ENCODE measurements around the gene NFIC. TPM values are rescaled to one million over a fixed set of nuclear protein-coding genes. Genes with fewer than 3 reads are reported as not detected.
"Not testable (repeated sequence)": the region's sequence is repeated elsewhere in the genome, so short reads cannot be mapped to it uniquely, and the experiment has no call there.

NFIC gene
- total RNA-seq, 2 donors from 2014 or later, result 16.7 to 18.1 TPM

GRCh38 chr19:3420909-3421619 is 54.7 kb downstream of the NFIC start:
- H3K27ac Mint-ChIP-seq, result no peak overlapping the region
- no peak for ATAC-seq (replicated peaks)
- H3K4me1 Mint-ChIP-seq, result no peaks in the 10 kb centered on the region
- H3K36me3 Mint-ChIP-seq (ENCODE audit: low read depth), result no peaks in the 10 kb centered on the region
- H3K27me3 Mint-ChIP-seq, result no peaks in the 10 kb centered on the region
- no peaks in the 10 kb centered on the region for H3K9me3 Mint-ChIP-seq
- no peak overlapping the region for H3K4me3 Mint-ChIP-seq

- H3K27me3 Mint-ChIP-seq; ATAC-seq (replicated peaks); H3K4me1 Mint-ChIP-seq; H3K27ac Mint-ChIP-seq; H3K36me3 Mint-ChIP-seq (ENCODE audit: low read depth); H3K9me3 Mint-ChIP-seq; H3K4me3 Mint-ChIP-seq: not testable (repeated sequence)
These were observed 55.3 kb downstream of the NFIC start for GRCh38 chr19:3421656-3422055.

- peaks cover 15% of the 10 kb centered on the region for H3K36me3 Mint-ChIP-seq (ENCODE audit: low read depth)
- H3K4me3 Mint-ChIP-seq, result no peak overlapping the region
- H3K27ac Mint-ChIP-seq, result no peak overlapping the region
- H3K27me3 Mint-ChIP-seq, result no peaks in the 10 kb centered on the region
- H3K9me3 Mint-ChIP-seq, result no peaks in the 10 kb centered on the region
- H3K4me1 Mint-ChIP-seq, result no peaks in the 10 kb centered on the region
- ATAC-seq (replicated peaks), result no peak
These were observed 56.9 kb downstream of the NFIC start for GRCh38 chr19:3423183-3423829.

GRCh38 chr19:3426433-3426832 is 60.0 kb downstream of the NFIC start:
- Mint-ChIP-seq H3K4me3 (no peak overlapping the region), H3K36me3 (ENCODE audit: low read depth) (peaks cover 15% of the 10 kb centered on the region), H3K4me1 (no peaks in the 10 kb centered on the region), H3K27ac (no peak overlapping the region), H3K9me3 (no peaks in the 10 kb centered on the region), H3K27me3 (no peaks in the 10 kb centered on the region)
- ATAC-seq (replicated peaks), result no peak

- H3K4me1 Mint-ChIP-seq; H3K27ac Mint-ChIP-seq; H3K9me3 Mint-ChIP-seq; H3K27me3 Mint-ChIP-seq; H3K4me3 Mint-ChIP-seq; ATAC-seq (replicated peaks): not testable (repeated sequence)
- H3K36me3 Mint-ChIP-seq (ENCODE audit: low read depth), result peaks cover 30% of the 10 kb centered on the region
These were observed 63.9 kb downstream of the NFIC start for GRCh38 chr19:3430366-3430680.

- Mint-ChIP-seq H3K36me3 (ENCODE audit: low read depth) (peaks cover 28% of the 10 kb centered on the region), H3K27ac (no peak overlapping the region), H3K9me3 (no peaks in the 10 kb centered on the region), H3K4me3 (no peak overlapping the region), H3K27me3 (no peaks in the 10 kb centered on the region), H3K4me1 (peaks cover 10% of the 10 kb centered on the region)
- ATAC-seq (replicated peaks), result no peak
These were observed 65.5 kb downstream of the NFIC start for GRCh38 chr19:3431760-3432397.

GRCh38 chr19:3433313-3433712 is 66.9 kb downstream of the NFIC start:
- H3K36me3 Mint-ChIP-seq (ENCODE audit: low read depth), result peaks cover 29% of the 10 kb centered on the region
- no peaks in the 10 kb centered on the region for H3K27me3 Mint-ChIP-seq
- no peak for ATAC-seq (replicated peaks)
- no peak overlapping the region for H3K27ac Mint-ChIP-seq
- H3K4me3 Mint-ChIP-seq, result peak overlapping the region; percentile 94
- peaks cover 10% of the 10 kb centered on the region for H3K4me1 Mint-ChIP-seq
- H3K9me3 Mint-ChIP-seq, result no peaks in the 10 kb centered on the region

GRCh38 chr19:3433805-3434540 is 67.6 kb downstream of the NFIC start:
- peak overlapping the region; percentile 94 for H3K4me3 Mint-ChIP-seq
- H3K27me3 Mint-ChIP-seq, result no peaks in the 10 kb centered on the region
- no peak for ATAC-seq (replicated peaks)
- peaks cover 10% of the 10 kb centered on the region for H3K4me1 Mint-ChIP-seq
- H3K27ac Mint-ChIP-seq, result peak overlapping the region; percentile 99
- peaks cover 29% of the 10 kb centered on the region for H3K36me3 Mint-ChIP-seq (ENCODE audit: low read depth)
- H3K9me3 Mint-ChIP-seq, result no peaks in the 10 kb centered on the region

GRCh38 chr19:3434630-3435553 is 68.5 kb downstream of the NFIC start:
- Mint-ChIP-seq H3K27me3 (no peaks in the 10 kb centered on the region), H3K27ac (peak overlapping the region; percentile 99), H3K4me1 (peaks cover 10% of the 10 kb centered on the region), H3K9me3 (no peaks in the 10 kb centered on the region), H3K36me3 (ENCODE audit: low read depth) (peaks cover 29% of the 10 kb centered on the region), H3K4me3 (peak overlapping the region; percentile 94)
- ATAC-seq (replicated peaks), result peak; percentile 98

GRCh38 chr19:3440082-3440481 is 73.7 kb downstream of the NFIC start:
- H3K4me3 Mint-ChIP-seq, result no peak overlapping the region
- peaks cover 16% of the 10 kb centered on the region for H3K36me3 Mint-ChIP-seq (ENCODE audit: low read depth)
- H3K9me3 Mint-ChIP-seq, result no peaks in the 10 kb centered on the region
- no peaks in the 10 kb centered on the region for H3K27me3 Mint-ChIP-seq
- no peak overlapping the region for H3K27ac Mint-ChIP-seq
- no peaks in the 10 kb centered on the region for H3K4me1 Mint-ChIP-seq
- ATAC-seq (replicated peaks), result peak; percentile 27

GRCh38 chr19:3441089-3441985 is 75.0 kb downstream of the NFIC start:
- no peak overlapping the region for H3K4me3 Mint-ChIP-seq
- H3K27ac Mint-ChIP-seq, result no peak overlapping the region
- ATAC-seq (replicated peaks), result no peak
- no peaks in the 10 kb centered on the region for H3K4me1 Mint-ChIP-seq
- H3K9me3 Mint-ChIP-seq, result no peaks in the 10 kb centered on the region
- H3K27me3 Mint-ChIP-seq, result no peaks in the 10 kb centered on the region
- H3K36me3 Mint-ChIP-seq (ENCODE audit: low read depth), result peaks cover 8% of the 10 kb centered on the region

GRCh38 chr19:3441986-3442329 is 75.6 kb downstream of the NFIC start:
- no peak overlapping the region for H3K27ac Mint-ChIP-seq
- no peak overlapping the region for H3K4me3 Mint-ChIP-seq
- no peaks in the 10 kb centered on the region for H3K4me1 Mint-ChIP-seq
- ATAC-seq (replicated peaks), result no peak
- H3K36me3 Mint-ChIP-seq (ENCODE audit: low read depth), result peaks cover 8% of the 10 kb centered on the region
- H3K27me3 Mint-ChIP-seq, result no peaks in the 10 kb centered on the region
- no peaks in the 10 kb centered on the region for H3K9me3 Mint-ChIP-seq

- no peak overlapping the region for H3K27ac Mint-ChIP-seq
- H3K27me3 Mint-ChIP-seq, result no peaks in the 10 kb centered on the region
- no peak overlapping the region for H3K4me3 Mint-ChIP-seq
- peaks cover 5% of the 10 kb centered on the region for H3K36me3 Mint-ChIP-seq (ENCODE audit: low read depth)
- H3K4me1 Mint-ChIP-seq, result no peaks in the 10 kb centered on the region
- ATAC-seq (replicated peaks), result no peak
- no peaks in the 10 kb centered on the region for H3K9me3 Mint-ChIP-seq
These were observed 76.2 kb downstream of the NFIC start for GRCh38 chr19:3442487-3443071.

Data from activated T-helper 17 cell treated with anti-CD3 and anti-CD28 coated beads, Interleukin-2, amount 50 U/mL, for 72 hours (primary cell).